Measurements from ENCODE around the gene TENM3. TPM values are rescaled to one million over a fixed set of nuclear protein-coding genes. Genes with fewer than 3 reads are reported as not detected.
A peak's percentile ranks its signal among the peaks of the same experiment; 100 is the strongest.

TENM3 gene
- total and polyA plus RNA-seq, 2 experiments from 2014 or later: 16.1 to 70.9 TPM

DNA sequence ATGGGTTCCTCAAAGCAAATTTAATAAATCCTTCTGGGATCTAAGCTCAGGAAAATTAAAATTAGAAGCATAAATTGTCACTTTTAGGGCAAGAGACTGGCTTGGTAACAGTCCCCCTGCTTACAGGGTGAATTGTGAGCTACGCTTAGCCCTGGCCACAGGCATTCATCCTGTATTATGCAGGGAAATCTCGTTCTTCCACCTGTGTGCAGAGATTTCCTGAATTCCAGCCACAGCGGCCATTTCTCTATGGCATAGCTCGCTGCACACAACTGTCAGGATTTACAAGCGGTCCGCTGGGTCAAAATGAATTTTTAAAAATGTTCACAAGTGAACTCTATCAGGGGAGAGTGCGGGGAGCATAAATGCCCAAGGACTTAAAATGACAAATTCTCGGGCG, 562.1 kb downstream of the TENM3 start:
- no peak overlapping the region for H3K4me3 ChIP-seq
- peaks cover 6% of the 10 kb centered on the region for H3K4me1 ChIP-seq (ENCODE audit: insufficient read depth)
- no peaks in the 10 kb centered on the region for H3K36me3 ChIP-seq (replicated peaks; ENCODE audit: insufficient read depth, low read depth)
- H3K27ac ChIP-seq: no peak overlapping the region
- H3K27me3 ChIP-seq: no peaks in the 10 kb centered on the region
- H2AFZ ChIP-seq: no peak overlapping the region
- H3K79me2 ChIP-seq: no peaks in the 10 kb centered on the region
- H3K9me3 ChIP-seq (ENCODE audit: low read depth): no peaks in the 10 kb centered on the region
- H3K9me2 ChIP-seq (replicated peaks; ENCODE audit: insufficient read depth): no peaks in the 10 kb centered on the region
- H4K20me1 ChIP-seq (ENCODE audit: insufficient read depth, poor library complexity, severe bottlenecking): no peaks in the 10 kb centered on the region
- H3K4me2 ChIP-seq: no peak overlapping the region
- DNase-seq (ENCODE audit: low spot score): no peak
- TF ChIP-seq EZH2 (IDR thresholded peaks at IDR 0.05; ENCODE audit: borderline replicate concordance) (no peak), EZH2phosphoT487 (IDR thresholded peaks at IDR 0.05; ENCODE audit: low read depth, severe bottlenecking, unreplicated experiment) (no peak)
- TF ChIP-seq, protein P1, sequence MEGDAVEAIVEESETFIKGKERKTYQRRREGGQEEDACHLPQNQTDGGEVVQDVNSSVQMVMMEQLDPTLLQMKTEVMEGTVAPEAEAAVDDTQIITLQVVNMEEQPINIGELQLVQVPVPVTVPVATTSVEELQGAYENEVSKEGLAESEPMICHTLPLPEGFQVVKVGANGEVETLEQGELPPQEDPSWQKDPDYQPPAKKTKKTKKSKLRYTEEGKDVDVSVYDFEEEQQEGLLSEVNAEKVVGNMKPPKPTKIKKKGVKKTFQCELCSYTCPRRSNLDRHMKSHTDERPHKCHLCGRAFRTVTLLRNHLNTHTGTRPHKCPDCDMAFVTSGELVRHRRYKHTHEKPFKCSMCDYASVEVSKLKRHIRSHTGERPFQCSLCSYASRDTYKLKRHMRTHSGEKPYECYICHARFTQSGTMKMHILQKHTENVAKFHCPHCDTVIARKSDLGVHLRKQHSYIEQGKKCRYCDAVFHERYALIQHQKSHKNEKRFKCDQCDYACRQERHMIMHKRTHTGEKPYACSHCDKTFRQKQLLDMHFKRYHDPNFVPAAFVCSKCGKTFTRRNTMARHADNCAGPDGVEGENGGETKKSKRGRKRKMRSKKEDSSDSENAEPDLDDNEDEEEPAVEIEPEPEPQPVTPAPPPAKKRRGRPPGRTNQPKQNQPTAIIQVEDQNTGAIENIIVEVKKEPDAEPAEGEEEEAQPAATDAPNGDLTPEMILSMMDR (IDR thresholded peaks at IDR 0.05; ENCODE audit: poor library complexity): no peak
- WGBS (ENCODE audit: low lambda C conversion rate, missing lambda C conversion rate): 83% methylated on average over 9 of the region's 9 CpGs

- Histone ChIP-seq H3K9me3 (ENCODE audit: low read depth) (no peaks in the 10 kb centered on the region), H3K4me1 (ENCODE audit: insufficient read depth) (peaks cover 6% of the 10 kb centered on the region), H3K27me3 (no peaks in the 10 kb centered on the region), H3K36me3 (replicated peaks; ENCODE audit: insufficient read depth, low read depth) (no peaks in the 10 kb centered on the region), H3K9me2 (replicated peaks; ENCODE audit: insufficient read depth) (no peaks in the 10 kb centered on the region), H4K20me1 (ENCODE audit: insufficient read depth, poor library complexity, severe bottlenecking) (no peaks in the 10 kb centered on the region), H3K79me2 (no peaks in the 10 kb centered on the region), H3K4me2 (peak overlapping the region; percentile 79), H2AFZ (no peak overlapping the region), H3K4me3 (no peak overlapping the region), H3K27ac (no peak overlapping the region)
- DNase-seq (ENCODE audit: low spot score): no peak
- 74% methylated on average over 13 of the region's 13 CpGs for WGBS (ENCODE audit: low lambda C conversion rate, missing lambda C conversion rate)
- TF ChIP-seq EZH2phosphoT487 (IDR thresholded peaks at IDR 0.05; ENCODE audit: low read depth, severe bottlenecking, unreplicated experiment): no peak
- TF ChIP-seq, protein P1 (IDR thresholded peaks at IDR 0.05; ENCODE audit: poor library complexity): no peak
- no peak for TF ChIP-seq EZH2 (IDR thresholded peaks at IDR 0.05; ENCODE audit: borderline replicate concordance)
Observed at GRCh38 chr4:182805750-182806149, 562.5 kb downstream of the TENM3 start.

DNA sequence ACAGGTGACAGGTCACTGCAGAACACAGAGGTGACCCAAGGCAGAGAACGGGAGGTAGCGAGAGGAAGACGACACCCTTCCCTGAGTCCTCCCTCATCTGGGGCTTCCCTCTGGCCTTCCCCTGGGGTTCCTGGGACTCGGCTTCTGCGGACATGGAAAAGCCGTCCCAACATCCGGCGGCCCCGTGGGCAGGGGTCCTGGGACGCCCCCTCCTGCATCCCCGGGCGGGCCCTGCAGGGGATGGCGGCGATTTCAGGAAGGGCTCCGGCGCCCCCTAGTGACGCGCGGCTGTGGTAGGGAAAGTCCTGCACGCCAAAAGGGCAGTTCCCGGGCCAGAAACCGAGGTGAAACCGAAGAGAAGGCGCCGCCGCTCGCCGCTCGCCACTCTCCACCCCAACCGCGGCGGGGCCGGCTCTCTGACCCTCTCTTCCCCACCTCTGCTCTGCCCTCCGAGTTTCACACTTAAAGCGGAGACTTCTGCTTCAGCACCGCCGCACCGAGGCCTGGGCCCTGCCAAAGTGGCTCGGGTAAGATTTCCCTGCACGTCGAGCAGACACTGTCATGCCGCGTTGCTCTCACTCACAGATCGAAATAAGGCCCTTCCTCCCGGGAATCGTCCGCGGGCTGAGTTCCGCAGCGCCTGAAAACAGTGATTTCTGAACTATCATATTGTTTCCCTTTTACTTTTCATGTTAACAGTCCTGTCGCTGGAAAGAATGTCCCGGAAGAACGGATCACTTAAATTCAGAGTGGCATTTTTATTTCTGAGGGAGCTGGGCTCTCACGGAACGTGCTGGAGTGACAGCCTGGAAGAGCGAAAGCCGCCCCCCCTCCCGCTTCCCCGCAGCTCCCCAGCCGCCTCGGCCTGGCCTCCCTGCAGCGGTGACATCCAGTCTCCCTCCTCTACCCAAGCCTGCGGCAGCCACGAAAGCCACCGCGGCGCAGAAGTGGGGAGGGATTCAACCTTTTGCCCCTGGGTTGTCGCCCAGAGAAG, 563.4 kb downstream of the TENM3 start:
- Histone ChIP-seq H3K36me3 (replicated peaks; ENCODE audit: insufficient read depth, low read depth) (no peaks in the 10 kb centered on the region), H3K4me2 (peak overlapping the region; percentile 79), H3K9me3 (ENCODE audit: low read depth) (no peaks in the 10 kb centered on the region), H3K4me3 (peak overlapping the region; percentile 37), H3K4me1 (ENCODE audit: insufficient read depth) (peaks cover 6% of the 10 kb centered on the region), H3K27ac (no peak overlapping the region), H3K9me2 (replicated peaks; ENCODE audit: insufficient read depth) (no peaks in the 10 kb centered on the region), H2AFZ (peak overlapping the region; percentile 85), H3K27me3 (no peaks in the 10 kb centered on the region), H3K79me2 (no peaks in the 10 kb centered on the region), H4K20me1 (ENCODE audit: insufficient read depth, poor library complexity, severe bottlenecking) (no peaks in the 10 kb centered on the region)
- peak; percentile 90 for DNase-seq (ENCODE audit: low spot score)
- TF ChIP-seq EZH2 (IDR thresholded peaks at IDR 0.05; ENCODE audit: borderline replicate concordance): no peak
- TF ChIP-seq, protein P1 (IDR thresholded peaks at IDR 0.05; ENCODE audit: poor library complexity): peak; percentile 98
- WGBS (ENCODE audit: low lambda C conversion rate, missing lambda C conversion rate): 6% methylated on average over 66 of the region's 68 CpGs

Data from hepatocyte (in vitro differentiated cells).